Colonic mucosa (tissue), 4 donors: ENCODE data around the gene PTTG1IP. TPM values are rescaled to one million over a fixed set of nuclear protein-coding genes. Genes with fewer than 3 reads are reported as not detected.

Experiments used
- DNase-seq: peaks from one replicate; pipeline ENCODE4 v3.0.0-alpha.2; 2020
- H3K27ac ChIP-seq: fragments of 200-600 bp; one replicate; pipeline ENCODE4 v1.8.0; 2021
- H3K27me3 ChIP-seq: fragments of 200-600 bp; one replicate; pipeline ENCODE4 v1.8.0; 2021
- H3K36me3 ChIP-seq: fragments of 200-600 bp; one replicate; pipeline ENCODE4 v1.8.0; 2021
- H3K4me1 ChIP-seq: fragments of 200-600 bp; one replicate; pipeline ENCODE4 v1.8.0; 2021; ENCODE audit warnings: mild to moderate bottlenecking
- H3K4me3 ChIP-seq: fragments of 200-600 bp; one replicate; pipeline ENCODE4 v1.8.0; 2021
- H3K9ac ChIP-seq, 2 donors: one replicate each; pipeline ENCODE4 v1.7.0; 2013; ENCODE audit warnings: control low read depth in 2 of 2, low read depth in 2 of 2, low read length in 2 of 2
- H3K9me3 ChIP-seq: fragments of 200-600 bp; one replicate; pipeline ENCODE4 v1.8.0; 2021
- intact Hi-C: fragments of 100-400 bp; cut with DNase I; formaldehyde crosslinking; loops from one replicate; pipeline ENCODE4 v1.14.1; 2022
- total RNA-seq, 2 donors: library from RNA; stranded (reverse); fragmentation: NEBNext Ultra II Directional in 1 of 2; extraction: Animal tissue kit (Norgen Biotek cat#: 25700) in 1 of 2; gene quantifications; one replicate each; pipeline ENCODE4 v1.2.1, GENCODE V29; 2021
- TF ChIP-seq, protein P1 (sequence below): fragments of 200-600 bp; IDR thresholded peaks from one replicate; pipeline ENCODE4 v1.8.0; 2022; ENCODE audit warnings: antibody characterized with exemption, mild to moderate bottlenecking
- donor health status: healthy.
- donor health status: DM: no; HTN: no; CAD: no.
- donor health status: DM: no; HTN: no; CAD: no.

PTTG1IP gene
- total RNA-seq, 2 donors from 2014 or later: 218 to 414 TPM

DNA sequence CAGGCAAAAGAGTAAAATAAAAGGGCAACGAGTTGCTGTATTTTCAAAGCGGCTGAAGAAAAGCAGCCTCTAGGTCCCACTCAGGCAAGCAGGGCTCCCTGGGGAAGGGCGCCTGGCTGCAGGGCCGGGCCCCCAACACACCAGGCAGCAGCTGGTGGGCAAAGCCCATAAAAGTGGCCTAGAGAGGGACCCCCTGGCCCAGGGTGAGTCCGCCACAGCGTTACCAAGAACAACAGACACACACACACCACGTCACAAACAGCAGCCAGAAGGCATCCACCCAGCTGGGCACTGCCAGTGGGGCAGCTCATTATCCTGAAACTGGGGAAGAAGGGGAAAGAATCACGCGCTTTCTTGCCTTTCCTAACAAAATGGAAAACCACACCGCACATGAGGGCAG, 60.3 kb downstream of the PTTG1IP start:
- intact Hi-C loops: no loop called here
- no peaks in the 10 kb centered on the region for H3K27me3 ChIP-seq
- no peaks in the 10 kb centered on the region for H3K9me3 ChIP-seq
- TF ChIP-seq, protein P1, sequence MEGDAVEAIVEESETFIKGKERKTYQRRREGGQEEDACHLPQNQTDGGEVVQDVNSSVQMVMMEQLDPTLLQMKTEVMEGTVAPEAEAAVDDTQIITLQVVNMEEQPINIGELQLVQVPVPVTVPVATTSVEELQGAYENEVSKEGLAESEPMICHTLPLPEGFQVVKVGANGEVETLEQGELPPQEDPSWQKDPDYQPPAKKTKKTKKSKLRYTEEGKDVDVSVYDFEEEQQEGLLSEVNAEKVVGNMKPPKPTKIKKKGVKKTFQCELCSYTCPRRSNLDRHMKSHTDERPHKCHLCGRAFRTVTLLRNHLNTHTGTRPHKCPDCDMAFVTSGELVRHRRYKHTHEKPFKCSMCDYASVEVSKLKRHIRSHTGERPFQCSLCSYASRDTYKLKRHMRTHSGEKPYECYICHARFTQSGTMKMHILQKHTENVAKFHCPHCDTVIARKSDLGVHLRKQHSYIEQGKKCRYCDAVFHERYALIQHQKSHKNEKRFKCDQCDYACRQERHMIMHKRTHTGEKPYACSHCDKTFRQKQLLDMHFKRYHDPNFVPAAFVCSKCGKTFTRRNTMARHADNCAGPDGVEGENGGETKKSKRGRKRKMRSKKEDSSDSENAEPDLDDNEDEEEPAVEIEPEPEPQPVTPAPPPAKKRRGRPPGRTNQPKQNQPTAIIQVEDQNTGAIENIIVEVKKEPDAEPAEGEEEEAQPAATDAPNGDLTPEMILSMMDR: no peak
- no peak for DNase-seq
- no peak overlapping the region for H3K9ac ChIP-seq
- no peaks in the 10 kb centered on the region for H3K36me3 ChIP-seq
- no peak overlapping the region for H3K27ac ChIP-seq
- no peak overlapping the region for H3K4me3 ChIP-seq
- no peaks in the 10 kb centered on the region for H3K4me1 ChIP-seq

DNA sequence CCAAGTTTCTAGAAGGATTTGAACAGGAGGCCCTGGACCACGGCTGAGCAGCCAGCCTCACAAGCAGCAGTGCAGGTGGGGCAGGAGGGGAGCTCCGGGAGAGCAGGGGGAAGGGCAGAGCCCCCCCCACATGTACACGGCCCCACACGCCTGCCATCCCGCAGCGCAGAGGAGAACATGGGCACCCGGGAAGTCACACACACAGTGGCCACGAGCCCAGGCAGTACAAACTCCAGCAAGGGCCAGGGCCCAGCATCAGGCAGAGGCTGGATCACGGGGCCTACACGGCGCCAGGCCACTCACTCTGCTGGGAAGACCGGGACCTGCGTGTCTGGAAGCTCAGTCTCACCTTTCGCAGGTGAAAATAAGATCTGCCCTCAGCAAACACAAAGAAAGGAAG, 60.9 kb downstream of the PTTG1IP start:
- Histone ChIP-seq H3K9ac (no peak overlapping the region), H3K9me3 (no peaks in the 10 kb centered on the region), H3K36me3 (no peaks in the 10 kb centered on the region), H3K27me3 (no peaks in the 10 kb centered on the region), H3K4me1 (no peaks in the 10 kb centered on the region), H3K4me3 (no peak overlapping the region), H3K27ac (no peak overlapping the region)
- no peak for DNase-seq
- intact Hi-C loops: no loop called here
- TF ChIP-seq, protein P1: no peak

DNA sequence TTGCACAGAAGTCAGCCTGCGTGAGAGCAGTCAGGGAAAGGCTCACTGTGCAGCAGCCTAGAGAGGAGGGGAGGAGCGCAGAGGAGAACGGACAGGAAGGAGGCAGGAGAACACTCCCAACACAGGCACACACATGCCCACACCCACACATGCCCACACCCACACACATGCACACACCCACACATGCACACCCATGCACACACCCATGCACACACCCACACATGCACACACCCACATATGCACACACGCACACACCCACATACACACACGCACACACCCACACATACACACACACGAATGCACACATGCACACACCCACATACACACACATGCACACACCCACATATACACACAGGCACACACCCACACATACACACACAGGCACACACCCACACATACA, 62.7 kb downstream of the PTTG1IP start:
- no peak overlapping the region for H3K9ac ChIP-seq
- H3K9me3 ChIP-seq: no peaks in the 10 kb centered on the region
- H3K27ac ChIP-seq: no peak overlapping the region
- DNase-seq: no peak
- no peaks in the 10 kb centered on the region for H3K4me1 ChIP-seq
- no peak overlapping the region for H3K4me3 ChIP-seq
- H3K36me3 ChIP-seq: no peaks in the 10 kb centered on the region
- no peaks in the 10 kb centered on the region for H3K27me3 ChIP-seq
- intact Hi-C loops: no loop called here
- TF ChIP-seq, protein P1: no peak

DNA sequence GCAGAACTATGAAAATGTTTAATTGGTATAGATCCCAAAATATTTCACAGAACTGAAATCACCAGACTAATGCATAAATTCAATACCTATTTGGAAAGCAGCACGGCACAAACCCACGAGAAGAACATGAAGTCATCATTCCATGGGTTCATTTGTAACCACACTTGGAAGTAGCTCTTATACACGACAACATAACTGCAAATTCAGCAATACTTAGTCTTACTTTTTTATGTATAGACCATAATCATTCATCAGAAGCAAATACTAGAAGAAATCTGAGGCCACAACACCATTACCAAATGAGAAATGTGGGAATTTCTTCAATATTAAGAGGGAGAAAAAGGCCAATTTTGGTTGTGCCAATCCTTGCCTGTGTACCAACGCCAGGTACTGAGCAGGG, 67.6 kb downstream of the PTTG1IP start:
- Histone ChIP-seq H3K36me3 (no peaks in the 10 kb centered on the region), H3K4me3 (no peak overlapping the region), H3K4me1 (peaks cover 3% of the 10 kb centered on the region), H3K27ac (no peak overlapping the region), H3K9ac (no peak overlapping the region), H3K9me3 (no peaks in the 10 kb centered on the region), H3K27me3 (no peaks in the 10 kb centered on the region)
- TF ChIP-seq, protein P1: no peak
- intact Hi-C loops: loop anchor here (10.0 kb wide), 2 partner anchors 109 to 461 kb away; no protein-coding TSS in a partner anchor
- DNase-seq: no peak

DNA sequence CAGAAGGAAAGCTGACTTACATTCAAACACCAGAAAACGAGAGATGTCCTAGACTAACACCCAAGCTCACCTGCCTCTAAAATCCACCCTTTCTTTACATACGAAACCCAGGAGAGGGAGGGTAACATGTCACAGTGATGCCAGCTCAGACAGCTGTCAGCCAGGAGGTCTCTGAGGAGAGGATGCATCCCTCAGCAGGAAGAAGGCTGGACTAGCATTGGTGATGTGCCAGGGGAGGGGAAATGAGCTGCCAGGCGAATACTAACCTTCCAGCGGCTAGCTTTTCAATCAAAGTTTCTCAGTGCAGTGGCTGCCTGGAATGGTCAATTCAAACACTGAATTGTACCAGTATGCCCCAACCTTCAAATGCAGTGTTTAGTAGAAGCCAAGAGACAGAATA, 68.3 kb downstream of the PTTG1IP start:
- no peak for DNase-seq
- Histone ChIP-seq H3K4me1 (peaks cover 10% of the 10 kb centered on the region), H3K4me3 (no peak overlapping the region), H3K9me3 (no peaks in the 10 kb centered on the region), H3K36me3 (no peaks in the 10 kb centered on the region), H3K27ac (no peak overlapping the region), H3K9ac (no peak overlapping the region), H3K27me3 (no peaks in the 10 kb centered on the region)
- intact Hi-C loops: loop anchor here (10.0 kb wide), 2 partner anchors 110 to 460 kb away; no protein-coding TSS in a partner anchor
- TF ChIP-seq, protein P1: no peak
